Coronary artery (tissue), 2 donors: ENCODE data around the gene OR2A25.

Experiments used
- DNase-seq: peaks from one replicate; pipeline ENCODE4 v3.0.0-alpha.2; 2017; ENCODE audit warnings: low spot score
- H3K27ac ChIP-seq, 2 donors: fragments of 200-600 bp; sonication (generic); one replicate each; pipeline ENCODE4 v1.5.1; 2016 to 2019
- H3K4me3 ChIP-seq: fragments of 200-600 bp; sonication (generic); 2 replicates; pipeline ENCODE4 v1.5.1; 2016; ENCODE audit warnings: mild to moderate bottlenecking, moderate library complexity
- TF ChIP-seq, protein P1 (sequence below): fragments of 200-600 bp; sonication (generic); IDR thresholded peaks from one replicate; pipeline ENCODE4 v1.5.1; 2019; ENCODE audit warnings: antibody characterized with exemption

Gene OR2A25

DNA sequence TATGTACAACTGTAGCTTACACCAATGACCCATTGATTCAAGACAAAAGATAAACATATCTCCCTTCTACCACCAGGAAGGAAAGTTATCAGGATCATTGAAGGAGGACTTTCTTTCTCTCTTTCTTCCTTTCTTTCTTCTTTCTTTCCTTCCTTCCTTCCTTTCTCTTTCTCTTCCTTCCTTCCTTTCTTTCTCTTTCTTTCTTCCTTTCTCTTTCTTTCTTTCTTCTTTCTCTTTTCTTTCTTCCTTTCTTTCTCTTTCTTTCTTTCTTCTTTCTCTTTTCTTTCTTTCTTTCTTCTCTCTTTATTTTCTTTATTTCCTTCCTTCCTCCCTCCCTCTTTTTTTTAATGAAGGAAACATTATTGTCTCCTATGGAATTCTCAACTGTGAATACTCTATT lies 29.2 kb downstream of the OR2A25 start:
- DNase-seq: no peak
- H3K27ac ChIP-seq: no peak overlapping the region
- TF ChIP-seq, protein P1, sequence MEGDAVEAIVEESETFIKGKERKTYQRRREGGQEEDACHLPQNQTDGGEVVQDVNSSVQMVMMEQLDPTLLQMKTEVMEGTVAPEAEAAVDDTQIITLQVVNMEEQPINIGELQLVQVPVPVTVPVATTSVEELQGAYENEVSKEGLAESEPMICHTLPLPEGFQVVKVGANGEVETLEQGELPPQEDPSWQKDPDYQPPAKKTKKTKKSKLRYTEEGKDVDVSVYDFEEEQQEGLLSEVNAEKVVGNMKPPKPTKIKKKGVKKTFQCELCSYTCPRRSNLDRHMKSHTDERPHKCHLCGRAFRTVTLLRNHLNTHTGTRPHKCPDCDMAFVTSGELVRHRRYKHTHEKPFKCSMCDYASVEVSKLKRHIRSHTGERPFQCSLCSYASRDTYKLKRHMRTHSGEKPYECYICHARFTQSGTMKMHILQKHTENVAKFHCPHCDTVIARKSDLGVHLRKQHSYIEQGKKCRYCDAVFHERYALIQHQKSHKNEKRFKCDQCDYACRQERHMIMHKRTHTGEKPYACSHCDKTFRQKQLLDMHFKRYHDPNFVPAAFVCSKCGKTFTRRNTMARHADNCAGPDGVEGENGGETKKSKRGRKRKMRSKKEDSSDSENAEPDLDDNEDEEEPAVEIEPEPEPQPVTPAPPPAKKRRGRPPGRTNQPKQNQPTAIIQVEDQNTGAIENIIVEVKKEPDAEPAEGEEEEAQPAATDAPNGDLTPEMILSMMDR: no peak
- H3K4me3 ChIP-seq: no peak overlapping the region

DNA sequence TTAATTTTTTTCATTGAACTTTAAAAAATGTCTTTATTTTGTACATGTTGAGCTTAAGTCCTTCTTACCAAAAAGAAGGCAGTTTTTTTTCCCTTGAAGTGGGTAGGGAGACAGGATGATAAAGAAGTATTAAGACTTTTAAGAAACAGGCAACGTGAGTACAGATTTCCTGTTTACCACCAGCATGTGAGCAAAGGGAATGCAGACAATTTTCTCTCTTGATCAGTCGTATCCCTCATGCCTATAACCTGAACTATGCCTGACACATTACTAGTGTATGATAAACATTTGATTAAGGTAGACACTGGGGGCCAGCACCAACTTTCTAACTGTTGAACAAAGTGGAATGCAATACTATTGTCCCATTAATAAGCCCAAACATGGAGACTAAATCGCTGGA lies 31.0 kb downstream of the OR2A25 start:
- DNase-seq: no peak
- Histone ChIP-seq H3K4me3 (no peak overlapping the region), H3K27ac (no peak overlapping the region)
- TF ChIP-seq, protein P1: no peak

DNA sequence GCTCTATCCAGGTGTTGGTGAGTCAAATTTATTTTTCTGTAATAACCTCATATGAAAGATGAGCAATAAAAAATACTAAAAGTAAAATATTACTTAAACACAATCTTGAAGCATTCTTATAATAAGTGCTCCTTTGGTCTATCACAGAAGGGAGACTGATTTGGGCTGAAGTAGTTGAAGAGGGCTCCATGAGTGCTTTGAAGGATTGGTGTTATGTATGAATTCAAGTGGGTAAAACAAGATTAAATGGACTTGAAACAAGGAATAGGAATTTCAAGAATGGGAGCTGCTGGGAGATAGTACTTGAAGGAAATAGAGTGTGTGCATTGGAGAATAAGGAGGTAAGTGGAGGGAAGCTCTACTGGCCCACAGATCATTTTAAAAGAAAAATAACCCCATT lies 32.4 kb downstream of the OR2A25 start:
- TF ChIP-seq, protein P1: no peak
- H3K27ac ChIP-seq: no peak overlapping the region

DNA sequence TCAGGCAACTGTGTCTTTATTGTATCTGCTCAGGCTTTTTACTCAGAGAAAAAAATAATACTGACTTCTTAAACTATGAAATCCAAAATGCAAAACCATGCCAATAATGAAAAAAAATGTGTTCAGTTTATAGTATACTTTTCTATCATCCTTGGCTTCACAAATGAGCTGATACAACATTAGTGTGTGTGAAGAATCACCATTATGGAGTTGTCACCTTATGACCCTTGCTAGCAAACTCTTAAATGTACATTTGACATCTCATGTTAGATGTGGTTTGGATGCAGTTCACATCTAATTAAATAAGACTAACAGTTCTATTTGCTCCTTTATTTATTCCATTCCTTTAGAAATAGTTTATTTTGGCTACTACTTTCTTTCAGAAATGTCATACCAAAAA lies 35.6 kb downstream of the OR2A25 start:
- Histone ChIP-seq H3K27ac (no peak overlapping the region), H3K4me3 (no peak overlapping the region)
- TF ChIP-seq, protein P1: no peak
- DNase-seq: no peak

More for the DNA sequence above, 32.4 kb downstream of the OR2A25 start:
- no peak for DNase-seq
- no peak overlapping the region for H3K4me3 ChIP-seq

DNA sequence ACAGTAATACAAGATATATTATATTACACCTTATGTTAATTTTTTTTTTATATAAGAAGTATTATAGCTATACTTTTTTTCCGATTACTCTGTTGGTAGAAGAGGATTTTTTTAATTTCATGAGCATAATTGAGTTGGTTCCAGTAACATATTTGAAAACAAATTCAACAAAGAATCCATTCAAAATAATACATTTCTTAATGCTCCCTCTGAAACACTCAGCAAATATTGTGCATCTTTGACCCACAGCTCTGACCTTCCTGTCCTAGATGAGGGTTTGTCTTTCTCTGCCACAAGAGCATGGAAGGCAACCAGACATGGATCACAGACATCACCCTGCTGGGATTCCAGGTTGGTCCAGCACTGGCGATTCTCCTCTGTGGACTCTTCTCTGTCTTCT lies 39.7 kb downstream of the OR2A25 start, which contains the start of gene OR2A2:
Gene OR2A2 (plus strand): TSS at position 301 of the 400 bp plus-strand sequence. CDS start 0 bp downstream, at position 301.
- TF ChIP-seq, protein P1: no peak
- H3K27ac ChIP-seq: no peak within 1 kb of the TSS
- H3K4me3 ChIP-seq: no peak within 1 kb of the TSS
- no peak for DNase-seq

DNA sequence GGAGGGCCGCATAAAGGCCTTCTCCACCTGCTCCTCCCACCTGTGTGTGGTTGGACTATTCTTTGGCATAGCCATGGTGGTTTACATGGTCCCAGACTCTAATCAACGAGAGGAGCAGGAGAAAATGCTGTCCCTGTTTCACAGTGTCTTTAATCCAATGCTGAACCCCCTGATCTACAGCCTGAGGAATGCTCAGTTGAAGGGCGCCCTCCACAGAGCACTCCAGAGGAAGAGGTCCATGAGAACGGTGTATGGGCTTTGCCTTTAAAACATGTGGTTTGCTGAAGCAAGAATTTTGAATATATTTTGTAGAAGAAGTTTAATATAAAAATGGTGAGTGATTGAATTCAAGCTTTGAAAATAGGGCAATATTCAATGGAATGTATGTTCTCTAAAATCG lies 40.7 kb downstream of the OR2A25 start:
- H3K4me3 ChIP-seq: no peak overlapping the region
- TF ChIP-seq, protein P1: no peak
- no peak for DNase-seq
- no peak overlapping the region for H3K27ac ChIP-seq

DNA sequence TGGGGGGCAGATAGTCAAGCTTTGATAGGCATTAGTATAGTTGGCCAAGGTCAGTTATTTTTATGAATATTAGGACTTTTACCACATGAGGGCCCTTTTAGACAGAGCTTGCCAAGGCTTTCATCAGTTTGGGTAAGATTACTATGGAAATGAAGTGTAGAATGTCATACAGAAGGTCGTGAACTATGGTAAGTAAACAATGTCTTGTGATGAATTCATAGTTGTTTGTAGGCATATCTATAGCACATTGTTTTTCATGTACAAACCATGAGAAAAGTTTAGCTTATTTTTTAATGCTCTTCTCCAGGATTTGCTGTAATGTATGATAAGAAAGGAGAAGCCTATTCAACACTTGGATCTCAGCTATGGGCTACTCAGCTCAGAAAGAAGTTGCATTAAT lies 44.0 kb downstream of the OR2A25 start:
- Histone ChIP-seq H3K4me3 (no peak overlapping the region), H3K27ac (no peak overlapping the region)
- TF ChIP-seq, protein P1: no peak
- no peak for DNase-seq
